NCI-H446 (cell line): ENCODE measurements around the gene FOXM1.

Experiments
- DNase-seq, 2 experiments: peaks; one replicate each; lab custom pipeline; 2025; lab: John Stamatoyannopoulos, UW

FOXM1 gene

DNA sequence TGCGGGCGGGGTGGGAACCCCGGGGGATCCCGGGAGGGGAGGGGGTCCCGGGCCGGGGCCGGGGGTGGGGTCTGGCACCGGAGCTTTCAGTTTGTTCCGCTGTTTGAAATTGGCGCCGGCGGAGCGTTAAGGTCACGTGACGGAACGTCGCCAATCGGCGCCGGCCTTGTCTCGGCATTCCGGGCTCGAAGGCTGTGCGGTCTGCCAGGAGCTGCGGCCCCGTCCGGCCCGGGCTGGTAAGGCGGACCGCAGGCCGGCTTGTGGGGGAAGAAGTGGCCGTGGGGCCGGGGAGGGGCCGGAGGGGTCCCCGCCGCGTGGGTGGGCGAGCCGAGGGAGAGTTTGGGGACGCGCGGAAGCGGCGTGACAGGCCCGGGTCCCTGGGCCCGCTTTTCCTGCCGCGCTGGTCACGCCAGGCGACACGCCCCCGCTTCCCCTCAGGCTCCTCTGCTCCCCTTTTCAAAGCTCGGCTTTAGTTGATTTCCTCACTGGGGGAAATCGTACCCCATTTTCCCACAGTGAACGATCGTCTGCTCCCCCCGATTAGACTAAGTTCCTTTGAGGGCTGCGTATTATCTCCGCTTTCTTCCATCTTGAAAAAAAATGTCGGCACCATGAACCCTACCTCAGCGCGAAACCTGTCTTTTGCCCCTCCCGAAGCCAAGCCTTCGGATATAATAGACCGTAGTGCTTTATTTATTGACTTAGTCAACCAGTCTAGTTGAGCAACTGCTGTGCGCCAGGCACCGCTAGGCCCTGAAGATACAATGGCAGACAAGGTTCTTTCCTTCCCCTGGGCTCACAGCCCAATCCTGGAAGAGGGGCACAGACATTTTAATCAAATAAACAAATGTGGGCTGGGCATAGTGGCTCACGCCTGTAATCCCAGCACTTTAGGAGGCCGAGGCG lies at the start of gene FOXM1, which contains the start of gene RHNO1:
TSS of gene FOXM1 (minus strand) at position 128 of the 906 bp plus-strand sequence. CDS start 2,696 bp downstream, outside the sequence.
TSS of gene RHNO1 (plus strand) at position 177 of the 906 bp plus-strand sequence. CDS start 8,144 bp downstream, outside the sequence.
- DNase-seq, result peak; percentile 87 to 93

- no peak for DNase-seq
Measured at GRCh38 chr12:2925322-2925995, 48.5 kb upstream of the FOXM1 start.

GRCh38 chr12:2924019-2924418 lies 47.0 kb upstream of the FOXM1 start:
- no peak for DNase-seq

DNA sequence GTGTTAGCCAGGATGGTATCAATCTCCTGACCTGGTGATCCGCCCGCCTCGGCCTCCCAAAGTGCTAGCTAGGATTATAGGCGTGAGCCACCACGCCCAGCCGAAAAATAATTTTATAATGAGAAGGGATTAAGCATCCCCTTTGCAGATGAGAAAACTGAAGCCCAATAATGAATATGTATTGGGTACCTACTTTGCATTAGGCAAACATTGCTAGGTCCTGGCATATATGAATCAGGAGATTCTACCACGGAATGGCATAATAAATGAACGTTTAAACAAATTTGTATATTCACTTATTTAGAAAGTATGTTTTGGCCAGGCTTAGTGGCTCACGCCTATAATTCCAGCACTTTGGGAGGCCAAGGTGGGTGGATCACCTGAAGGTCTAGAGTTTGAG lies 46.1 kb upstream of the FOXM1 start:
- DNase-seq, result no peak

- no peak for DNase-seq
Measured at GRCh38 chr12:2922329-2922728, 45.4 kb upstream of the FOXM1 start.

DNA sequence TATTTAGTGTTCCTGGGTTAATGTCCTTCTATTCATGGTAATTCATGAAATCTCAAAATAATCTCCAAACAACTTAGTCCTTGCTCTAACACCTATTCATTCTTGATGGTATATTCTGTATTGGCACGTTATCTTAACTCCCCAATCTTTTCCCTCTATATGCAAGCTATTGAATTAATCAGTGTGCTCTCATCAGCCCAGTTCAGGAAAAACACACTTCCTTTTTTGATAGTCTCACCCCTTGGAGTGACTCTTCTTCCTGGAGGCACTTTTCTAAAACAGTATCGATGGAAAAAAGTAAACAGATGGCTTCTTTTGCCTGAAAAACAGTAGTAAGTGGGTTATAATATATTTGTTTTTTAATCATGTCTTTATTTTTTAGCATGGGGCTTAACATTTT lies 42.3 kb upstream of the FOXM1 start:
- DNase-seq, result no peak

- no peak for DNase-seq
Measured at GRCh38 chr12:2912216-2912575, 35.2 kb upstream of the FOXM1 start.

DNA sequence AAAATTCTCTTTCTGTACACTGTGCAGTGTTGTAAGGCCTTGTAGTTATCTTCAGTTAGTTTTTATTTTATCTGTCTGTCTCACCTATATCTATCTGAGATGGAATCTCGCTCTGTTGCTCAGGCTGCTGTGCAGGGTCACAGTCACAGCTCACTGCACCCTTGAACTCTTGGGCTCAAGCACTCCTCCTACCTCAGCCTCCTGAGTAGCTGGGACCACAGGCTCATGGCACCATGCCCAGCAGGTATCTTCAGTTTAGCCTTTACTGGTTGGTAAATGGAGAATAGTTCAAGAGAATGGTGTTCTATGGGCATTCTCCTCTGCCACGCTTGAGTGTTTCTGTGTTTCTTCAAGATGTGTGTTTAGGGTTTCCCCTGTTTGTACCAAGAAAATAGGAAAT lies 27.3 kb upstream of the FOXM1 start:
- no peak for DNase-seq

DNA sequence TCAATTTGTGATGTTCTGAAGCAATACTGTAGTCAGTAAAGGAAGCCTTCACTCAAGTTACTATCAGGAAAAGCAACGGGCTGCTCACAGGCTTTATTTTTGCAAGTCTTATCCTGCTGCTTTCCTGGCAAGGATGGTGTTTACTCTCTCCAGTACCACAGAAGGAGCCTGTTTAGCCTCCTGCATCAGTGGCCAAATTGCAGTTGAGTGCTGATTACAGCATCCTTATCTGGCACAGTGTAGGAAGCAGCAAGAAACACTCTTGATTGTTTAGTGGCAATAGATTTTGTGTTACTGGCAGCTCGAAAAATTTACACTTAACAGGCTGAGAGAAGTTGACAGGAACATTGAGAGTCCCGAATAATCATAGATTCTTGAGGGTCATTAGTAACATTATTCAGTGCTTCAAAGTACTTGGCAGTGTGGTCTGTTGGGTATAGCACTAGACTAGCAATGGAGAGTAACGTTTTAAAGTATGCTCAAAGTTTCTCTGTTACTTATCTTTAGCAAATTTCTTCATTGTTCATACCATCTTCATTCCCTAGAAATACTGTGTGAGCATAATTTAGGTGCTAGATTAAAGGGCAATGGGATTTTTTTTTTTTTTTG lies 25.4 kb upstream of the FOXM1 start:
- DNase-seq, result peak; percentile 59 to 80

- DNase-seq, result no peak
Measured at GRCh38 chr12:2900642-2901041, 23.7 kb upstream of the FOXM1 start.

DNA sequence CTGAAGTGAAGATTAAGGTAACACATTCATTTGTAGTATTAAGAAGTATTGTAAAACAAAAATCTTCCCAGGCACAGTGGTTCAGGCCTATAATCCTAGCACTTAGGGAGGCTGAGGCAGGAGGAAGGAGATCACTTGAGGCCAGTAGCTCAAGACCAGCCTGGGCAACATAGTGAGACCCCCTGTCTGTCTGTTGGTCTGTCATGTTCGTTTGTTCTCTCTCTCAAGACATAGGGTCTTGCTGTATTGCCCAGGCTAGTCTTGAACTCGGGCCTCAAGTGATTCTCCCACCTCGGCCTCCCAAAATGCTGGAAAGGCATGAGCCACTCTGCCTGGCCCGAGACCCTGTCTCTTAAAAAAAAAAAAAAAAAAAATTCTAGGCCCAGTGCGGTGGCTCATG lies 20.4 kb upstream of the FOXM1 start:
- no peak for DNase-seq

DNA sequence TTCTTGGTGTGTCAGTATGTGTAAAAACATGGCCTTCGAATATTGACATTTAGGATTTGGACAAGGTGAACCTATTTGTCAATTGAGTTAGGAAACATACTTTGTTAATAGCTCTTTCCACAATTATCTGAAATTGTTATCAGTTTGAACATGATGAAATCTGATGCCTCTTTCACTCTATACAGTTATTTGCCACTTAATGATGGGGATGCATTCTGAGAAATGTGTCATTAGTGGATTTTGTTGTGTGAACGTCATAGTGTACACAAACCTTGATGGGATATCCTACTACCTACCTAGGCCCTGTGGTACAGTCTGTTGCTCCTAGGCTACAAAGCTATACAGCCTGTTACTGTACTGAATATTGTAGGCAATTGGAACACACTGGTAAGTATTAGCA lies 18.5 kb upstream of the FOXM1 start:
- no peak for DNase-seq

DNA sequence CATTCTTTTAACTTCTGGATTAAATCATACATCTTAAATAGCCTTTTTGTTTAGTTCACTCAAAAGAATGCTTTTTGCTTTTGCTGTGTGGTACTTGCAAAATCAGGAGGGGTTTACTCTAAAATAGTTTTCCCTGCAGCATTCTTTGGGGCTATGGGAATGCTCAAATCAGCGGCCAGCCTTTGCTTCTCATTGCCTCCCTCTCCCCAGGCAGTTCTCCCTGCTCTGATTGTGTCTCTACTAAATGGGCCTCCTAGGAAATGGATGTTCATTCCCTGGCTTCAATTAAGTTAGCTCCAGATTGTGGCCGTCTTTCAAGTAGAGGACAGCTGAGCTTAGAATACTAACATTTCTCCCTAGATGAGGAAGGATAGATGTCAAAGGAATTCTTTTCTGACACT lies 18.1 kb upstream of the FOXM1 start:
- DNase-seq, result no peak

DNA sequence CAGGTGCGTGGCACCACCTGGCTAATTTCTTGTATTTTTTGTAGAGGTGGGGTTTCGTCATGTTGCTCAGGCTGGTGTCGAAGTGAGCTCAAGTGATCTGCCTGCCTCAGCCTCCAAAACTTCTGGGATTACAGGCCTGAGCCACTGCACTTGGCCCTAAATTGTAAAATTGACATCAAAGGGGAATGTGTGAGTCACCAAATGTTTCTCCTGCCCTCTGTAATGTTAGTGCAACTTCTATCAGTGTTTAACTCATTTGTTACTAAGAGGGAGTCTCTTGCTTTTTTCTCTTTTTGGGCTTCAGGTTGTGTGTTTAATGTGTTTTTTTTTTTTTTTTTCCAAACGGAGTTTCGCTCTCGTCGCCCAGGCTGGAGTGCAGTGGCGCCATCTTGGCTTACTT lies 16.0 kb upstream of the FOXM1 start:
- DNase-seq, result peak in 1 of 2 experiments; percentile 16

DNA sequence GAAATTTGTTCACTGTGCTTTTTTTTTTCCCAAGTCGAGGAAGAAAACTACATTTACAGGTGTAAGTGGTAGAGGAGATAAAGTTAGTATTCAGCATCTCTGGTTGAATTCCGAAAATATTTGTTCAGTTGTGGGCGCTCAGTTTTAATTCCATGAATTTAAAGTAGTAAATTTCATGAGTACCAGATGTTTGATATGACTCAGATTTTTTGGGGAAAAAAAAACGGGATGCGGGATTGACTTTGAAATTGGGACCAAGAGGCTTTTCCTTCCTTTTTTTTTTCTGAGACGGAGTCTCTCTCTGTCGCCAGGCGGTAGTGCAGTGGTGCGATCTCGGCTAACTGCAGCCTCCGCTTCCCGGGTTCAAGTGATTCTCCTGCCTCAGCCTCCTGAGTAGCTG lies 15.3 kb upstream of the FOXM1 start:
- no peak for DNase-seq

- peak; percentile 53 to 54 for DNase-seq
Measured at GRCh38 chr12:2891240-2892053, 14.5 kb upstream of the FOXM1 start.

GRCh38 chr12:2890388-2891239 lies 13.6 kb upstream of the FOXM1 start, which contains the start of gene TULP3:
Gene TULP3, plus strand, starts transcription at chr12:2890891. Its CDS starts 57 bp downstream, at chr12:2890948.
- DNase-seq, result peak; percentile 96 to 99

GRCh38 chr12:2890001-2890387 lies 13.0 kb upstream of the FOXM1 start:
- no peak for DNase-seq

GRCh38 chr12:2886768-2887450 lies 9.9 kb upstream of the FOXM1 start:
- no peak for DNase-seq

DNA sequence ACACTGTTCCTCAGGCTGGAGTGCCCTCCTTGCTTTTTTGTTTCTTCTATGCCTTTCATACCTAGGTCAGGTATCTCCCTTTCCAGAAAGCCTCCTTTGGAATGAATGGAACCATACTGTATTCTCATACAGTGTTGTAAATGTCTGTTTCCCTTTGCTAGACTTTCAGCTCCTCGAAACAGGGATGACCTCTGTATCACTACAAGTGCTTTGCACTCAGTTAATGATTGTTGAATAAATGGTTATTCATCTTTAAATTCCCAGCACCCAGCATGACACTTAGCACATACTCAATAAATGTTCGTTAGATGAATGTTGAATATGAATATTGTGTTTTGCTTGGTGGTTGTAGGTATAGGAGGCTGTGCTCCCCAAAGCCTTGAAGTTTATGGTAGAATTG lies 7.8 kb upstream of the FOXM1 start:
- DNase-seq, result no peak
